OCI-LY1 (cell line): Measurements from ENCODE around the gene COA4.

Experiments used
- H2AFZ ChIP-seq: fragments of 200-600 bp; sonication (generic), shearing (Covaris generic); 2 replicates; pipeline ENCODE4 v1.6.0; 2014; ENCODE audit warnings: antibody characterized with exemption, mild to moderate bottlenecking, low read length
- H3F3A ChIP-seq: fragments of 200-600 bp; sonication (generic), shearing (Covaris generic); 2 replicates; pipeline ENCODE4 v1.6.0; 2014; ENCODE audit warnings: mild to moderate bottlenecking, antibody characterized with exemption, low read length, moderate library complexity; ENCODE audit not compliant: insufficient read depth
- H3K27ac ChIP-seq: fragments of 200-600 bp; sonication (generic); 2 replicates; pipeline ENCODE4 v1.5.1; 2014; ENCODE audit warnings: low read length, mixed run types, mild to moderate bottlenecking, low read depth; ENCODE audit not compliant: poor library complexity, severe bottlenecking
- H3K27me3 ChIP-seq: fragments of 200-600 bp; sonication (generic); 2 replicates; pipeline ENCODE4 v1.6.0; 2014; ENCODE audit warnings: antibody characterized with exemption, mild to moderate bottlenecking, low read length, moderate library complexity; ENCODE audit not compliant: insufficient read depth
- H3K36me3 ChIP-seq: fragments of 200-600 bp; sonication (generic); 2 replicates; pipeline ENCODE4 v1.6.1; 2014; ENCODE audit warnings: mild to moderate bottlenecking, antibody characterized with exemption, low read length, moderate library complexity, mixed read lengths; ENCODE audit not compliant: insufficient read depth
- H3K4me1 ChIP-seq: fragments of 200-600 bp; sonication (generic); 2 replicates; pipeline ENCODE4 v1.5.1; 2014; ENCODE audit warnings: mild to moderate bottlenecking, low read length, moderate library complexity; ENCODE audit not compliant: insufficient read depth, severe bottlenecking
- H3K4me2 ChIP-seq: fragments of 200-600 bp; sonication (generic), shearing (Covaris generic); 2 replicates; pipeline ENCODE4 v1.6.1; 2014; ENCODE audit warnings: low read length
- H3K4me3 ChIP-seq: fragments of 200-600 bp; sonication (generic); 2 replicates; pipeline ENCODE4 v1.5.1; 2014; ENCODE audit warnings: low read length, low read depth, mild to moderate bottlenecking, mixed read lengths; ENCODE audit not compliant: poor library complexity, severe bottlenecking
- H3K79me2 ChIP-seq: fragments of 200-600 bp; shearing (Covaris generic); 2 replicates; pipeline ENCODE4 v1.6.1; 2016; ENCODE audit warnings: mixed run types, low read length, mixed read lengths; ENCODE audit not compliant: insufficient read depth
- H3K9ac ChIP-seq: fragments of 200-600 bp; sonication (generic), shearing (Covaris generic); 2 replicates; pipeline ENCODE4 v1.6.1; 2014; ENCODE audit warnings: mild to moderate bottlenecking, low read length, mixed read lengths
- H3K9me2 ChIP-seq: fragments of 200-600 bp; sonication (generic), shearing (Covaris generic); 2 replicates; pipeline ENCODE4 v1.6.1; 2014; ENCODE audit warnings: low read depth, mild to moderate bottlenecking, low read length, mixed read lengths
- H3K9me3 ChIP-seq: fragments of 200-600 bp; shearing (Covaris generic); 2 replicates; pipeline ENCODE4 v1.6.1; 2014; ENCODE audit warnings: low read length, mixed read lengths
- H4K20me1 ChIP-seq: fragments of 200-600 bp; sonication (generic), shearing (Covaris generic); 2 replicates; pipeline ENCODE4 v1.6.0; 2016; ENCODE audit warnings: mild to moderate bottlenecking, low read length; ENCODE audit not compliant: insufficient read depth
- CTCF ChIP-seq: fragments of 200-600 bp; sonication (generic), shearing (Covaris generic); IDR thresholded peaks from 2 replicates; pipeline ENCODE4 v1.5.1; 2017; ENCODE audit warnings: mild to moderate bottlenecking, antibody characterized with exemption, low read length, moderate library complexity, mixed read lengths
- EZH2 ChIP-seq: fragments of 200-600 bp; sonication (generic), shearing (Covaris generic); IDR thresholded peaks from 2 replicates; pipeline ENCODE4 v1.8.0; 2017; ENCODE audit warnings: borderline replicate concordance, mixed run types, mild to moderate bottlenecking, antibody characterized with exemption, low read length, moderate library complexity, mixed read lengths

COA4 gene

GRCh38 chr11:73893041-73893440 is 16.4 kb upstream of the COA4 start:
- Histone ChIP-seq H3K36me3 (peaks cover 30% of the 10 kb centered on the region), H3K79me2 (no peaks in the 10 kb centered on the region), H2AFZ (no peak overlapping the region), H3K9me3 (no peaks in the 10 kb centered on the region), H4K20me1 (no peaks in the 10 kb centered on the region), H3K9me2 (no peaks in the 10 kb centered on the region), H3K4me1 (no peaks in the 10 kb centered on the region), H3K9ac (no peak overlapping the region), H3K27ac (no peak overlapping the region), H3K4me3 (no peak overlapping the region), H3F3A (no peaks in the 10 kb centered on the region), H3K4me2 (no peak overlapping the region), H3K27me3 (no peaks in the 10 kb centered on the region)
- TF ChIP-seq CTCF (no peak), EZH2 (no peak)

- Histone ChIP-seq H3K79me2 (no peaks in the 10 kb centered on the region), H3K9me3 (no peaks in the 10 kb centered on the region), H3F3A (no peaks in the 10 kb centered on the region), H3K27me3 (no peaks in the 10 kb centered on the region), H2AFZ (no peak overlapping the region), H4K20me1 (no peaks in the 10 kb centered on the region), H3K9me2 (no peaks in the 10 kb centered on the region), H3K27ac (no peak overlapping the region), H3K4me2 (no peak overlapping the region), H3K9ac (no peak overlapping the region), H3K4me1 (no peaks in the 10 kb centered on the region), H3K36me3 (peaks cover 36% of the 10 kb centered on the region), H3K4me3 (no peak overlapping the region)
- TF ChIP-seq EZH2 (no peak), CTCF (no peak)
These were observed 12.9 kb upstream of the COA4 start for GRCh38 chr11:73889536-73889935.

GRCh38 chr11:73889019-73889418 is 12.4 kb upstream of the COA4 start:
- no peak overlapping the region for H3K27ac ChIP-seq
- no peaks in the 10 kb centered on the region for H3K9me2 ChIP-seq
- no peak overlapping the region for H3K9ac ChIP-seq
- H3K4me3 ChIP-seq = no peak overlapping the region
- H4K20me1 ChIP-seq = no peaks in the 10 kb centered on the region
- no peaks in the 10 kb centered on the region for H3K79me2 ChIP-seq
- H3K4me2 ChIP-seq = no peak overlapping the region
- no peaks in the 10 kb centered on the region for H3F3A ChIP-seq
- H2AFZ ChIP-seq = no peak overlapping the region
- H3K9me3 ChIP-seq = no peaks in the 10 kb centered on the region
- no peaks in the 10 kb centered on the region for H3K4me1 ChIP-seq
- no peaks in the 10 kb centered on the region for H3K27me3 ChIP-seq
- H3K36me3 ChIP-seq = peaks cover 36% of the 10 kb centered on the region
- no peak for TF ChIP-seq CTCF
- no peak for TF ChIP-seq EZH2
